Heart left ventricle (tissue), 13 donors: ENCODE data around the gene SKA1.
"Not testable (repeated sequence)": the region's sequence is repeated elsewhere in the genome, so short reads cannot be mapped to it uniquely, and the experiment has no call there.

Experiments used
- POLR2A ChIP-seq, 2 donors: fragments of 450-650 bp; IDR thresholded peaks; one replicate each; pipeline ENCODE4 v1.6.1; 2017; ENCODE audit warnings: antibody characterized with exemption in 2 of 2, mild to moderate bottlenecking in 2 of 2, moderate library complexity in 2 of 2
- TF ChIP-seq, protein P1 (sequence below), 12 donors: fragments of 200-600 bp; sonication (generic) in 4 of 12; IDR thresholded peaks; one replicate each; pipeline versions ENCODE4 v1.5.0 to v1.8.0; 2018 to 2022; ENCODE audit warnings: antibody characterized with exemption in 12 of 12, mild to moderate bottlenecking in 5 of 12
- donor health status: ischemic (EF 13 %, LVEDD 7.1; RV severe dilation, severe dysfunction).
- donor health status: DM: no; HTN: yes; CAD: no.
- donor health status: DM: no; HTN: no; CAD: no.
- donor health status: ischemic (EF 25% LVEDD 6.9; RV normal size, moderate dysfunction).
- donor health status: ischemic (EF 25% LVEDD 5.7; RV mildly dilated, moderate dysfunction).
- donor health status: ischemic (EF 35%, LVEDD 5.7; RV mildly dilated, moderate dysfunction).
- donor health status: nonischemic (EF 11% LVEDD 7.7; RV severe dilation, severe dysfunction).
- donor health status: DM: yes; HTN: yes; CAD: no.
- donor health status: PGD.
- donor health status: ischemic (EF 29% LVEDD 5.4; RV normal size, mild dysfunction).
- donor health status: nonischemic (EF 23%, LVEDD 6.1; RV moderate dilation, normal function).

DNA sequence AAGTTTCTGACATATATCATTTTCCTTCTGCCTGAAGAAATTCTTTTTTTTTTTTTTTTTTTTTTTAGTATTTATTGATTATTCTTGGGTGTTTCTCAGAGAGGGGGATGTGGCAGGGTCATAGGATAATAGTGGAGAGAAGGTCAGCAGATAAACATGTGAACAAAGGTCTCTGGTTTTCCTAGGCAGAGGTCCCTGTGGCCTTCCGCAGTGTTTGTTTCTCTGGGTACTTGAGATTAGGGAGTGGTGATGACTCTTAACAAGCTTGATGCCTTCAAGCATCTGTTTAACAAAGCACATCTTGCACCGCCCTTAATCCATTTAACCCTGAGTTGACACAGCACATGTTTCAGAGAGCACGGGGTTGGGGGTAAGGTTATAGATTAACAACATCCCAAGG is 42.0 kb downstream of the SKA1 start:
- TF ChIP-seq, protein P1, sequence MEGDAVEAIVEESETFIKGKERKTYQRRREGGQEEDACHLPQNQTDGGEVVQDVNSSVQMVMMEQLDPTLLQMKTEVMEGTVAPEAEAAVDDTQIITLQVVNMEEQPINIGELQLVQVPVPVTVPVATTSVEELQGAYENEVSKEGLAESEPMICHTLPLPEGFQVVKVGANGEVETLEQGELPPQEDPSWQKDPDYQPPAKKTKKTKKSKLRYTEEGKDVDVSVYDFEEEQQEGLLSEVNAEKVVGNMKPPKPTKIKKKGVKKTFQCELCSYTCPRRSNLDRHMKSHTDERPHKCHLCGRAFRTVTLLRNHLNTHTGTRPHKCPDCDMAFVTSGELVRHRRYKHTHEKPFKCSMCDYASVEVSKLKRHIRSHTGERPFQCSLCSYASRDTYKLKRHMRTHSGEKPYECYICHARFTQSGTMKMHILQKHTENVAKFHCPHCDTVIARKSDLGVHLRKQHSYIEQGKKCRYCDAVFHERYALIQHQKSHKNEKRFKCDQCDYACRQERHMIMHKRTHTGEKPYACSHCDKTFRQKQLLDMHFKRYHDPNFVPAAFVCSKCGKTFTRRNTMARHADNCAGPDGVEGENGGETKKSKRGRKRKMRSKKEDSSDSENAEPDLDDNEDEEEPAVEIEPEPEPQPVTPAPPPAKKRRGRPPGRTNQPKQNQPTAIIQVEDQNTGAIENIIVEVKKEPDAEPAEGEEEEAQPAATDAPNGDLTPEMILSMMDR (IDR thresholded peaks at IDR 0.05) = not testable (repeated sequence)
- not testable (repeated sequence) for TF ChIP-seq POLR2A (IDR thresholded peaks at IDR 0.05)
